ENCODE measurements around the gene SESN1. TPM values are rescaled to one million over a fixed set of nuclear protein-coding genes. Genes with fewer than 3 reads are reported as not detected.

SESN1 gene
- total RNA-seq, 1 experiment from 2014 or later, result 17.5 TPM

DNA sequence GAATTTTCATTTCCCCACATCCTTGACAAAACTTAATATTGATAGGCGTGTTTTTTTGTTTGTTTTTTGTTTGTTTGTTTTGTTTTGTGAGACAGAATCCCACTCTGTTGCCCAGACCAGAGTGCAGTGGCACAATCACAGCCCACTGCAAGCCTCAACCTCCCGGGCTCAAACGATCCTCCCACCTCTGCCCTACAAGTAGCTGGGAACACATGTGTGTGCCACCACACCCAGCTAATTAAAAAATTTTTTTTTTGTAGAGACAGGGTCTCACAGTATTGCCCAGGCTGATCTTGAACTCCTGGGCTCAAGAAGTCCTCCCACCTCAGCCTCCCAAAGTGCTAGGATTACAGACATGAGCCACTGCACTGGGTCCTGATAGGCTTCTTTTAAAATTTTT, 9.9 kb upstream of the SESN1 start:
- H3K23me2 ChIP-seq (ENCODE audit: insufficient read length, low read depth, low read length, poor library complexity, severe bottlenecking), result no peaks in the 10 kb centered on the region
- H3K4me1 Mint-ChIP-seq, result no peaks in the 10 kb centered on the region
- no peaks in the 10 kb centered on the region for H3K27me3 ChIP-seq (ENCODE audit: insufficient read depth, low read length)
- H4K8ac ChIP-seq (replicated peaks; ENCODE audit: insufficient read length, low read depth, low read length), result no peak overlapping the region
- TF ChIP-seq, protein P1, sequence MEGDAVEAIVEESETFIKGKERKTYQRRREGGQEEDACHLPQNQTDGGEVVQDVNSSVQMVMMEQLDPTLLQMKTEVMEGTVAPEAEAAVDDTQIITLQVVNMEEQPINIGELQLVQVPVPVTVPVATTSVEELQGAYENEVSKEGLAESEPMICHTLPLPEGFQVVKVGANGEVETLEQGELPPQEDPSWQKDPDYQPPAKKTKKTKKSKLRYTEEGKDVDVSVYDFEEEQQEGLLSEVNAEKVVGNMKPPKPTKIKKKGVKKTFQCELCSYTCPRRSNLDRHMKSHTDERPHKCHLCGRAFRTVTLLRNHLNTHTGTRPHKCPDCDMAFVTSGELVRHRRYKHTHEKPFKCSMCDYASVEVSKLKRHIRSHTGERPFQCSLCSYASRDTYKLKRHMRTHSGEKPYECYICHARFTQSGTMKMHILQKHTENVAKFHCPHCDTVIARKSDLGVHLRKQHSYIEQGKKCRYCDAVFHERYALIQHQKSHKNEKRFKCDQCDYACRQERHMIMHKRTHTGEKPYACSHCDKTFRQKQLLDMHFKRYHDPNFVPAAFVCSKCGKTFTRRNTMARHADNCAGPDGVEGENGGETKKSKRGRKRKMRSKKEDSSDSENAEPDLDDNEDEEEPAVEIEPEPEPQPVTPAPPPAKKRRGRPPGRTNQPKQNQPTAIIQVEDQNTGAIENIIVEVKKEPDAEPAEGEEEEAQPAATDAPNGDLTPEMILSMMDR (conservative IDR thresholded peaks at IDR 0.05), result no peak
- no peaks in the 10 kb centered on the region for H4K20me1 ChIP-seq (ENCODE audit: control insufficient read depth, insufficient read depth, insufficient read length)
- H3K9me3 Mint-ChIP-seq, result no peaks in the 10 kb centered on the region
- no peak overlapping the region for H2BK15ac ChIP-seq (ENCODE audit: low read depth, low read length)
- H2BK20ac ChIP-seq (ENCODE audit: low read depth, low read length, poor library complexity, severe bottlenecking), result no peak overlapping the region
- H3K4me3 Mint-ChIP-seq, result no peak overlapping the region
- peaks cover 0 to 4% (median under 1%) of the 10 kb centered on the region in 3 experiments; a peak in 1 of 7 replicates for H3K36me3 Mint-ChIP-seq (ENCODE audit: insufficient read depth in 1 of 3, low read depth in 3 of 3)
- no peaks in the 10 kb centered on the region for H3K27me3 Mint-ChIP-seq (ENCODE audit: low read depth)
- no peak overlapping the region for H3K23ac ChIP-seq (ENCODE audit: insufficient read length, low read depth, low read length)
- no peak overlapping the region for H3K9ac ChIP-seq (ENCODE audit: extremely low read depth, insufficient read length, low read length)
- no peak overlapping the region for H3T11ph ChIP-seq (ENCODE audit: low read length)
- no peak overlapping the region for H4K91ac ChIP-seq (ENCODE audit: insufficient read length, low read depth, low read length)
- no peak for DNase-seq
- no peak overlapping the region for H2BK12ac ChIP-seq (ENCODE audit: insufficient read length, low read depth, low read length)
- H3K79me2 ChIP-seq (ENCODE audit: insufficient read depth, low read length), result no peaks in the 10 kb centered on the region
- H3K4me2 ChIP-seq (ENCODE audit: insufficient read depth, insufficient read length, low read length), result no peak overlapping the region
- no peak overlapping the region for H3K27ac ChIP-seq (ENCODE audit: insufficient read length, low read depth, low read length)
- no peak overlapping the region for H3K4ac ChIP-seq (ENCODE audit: low read depth, low read length)
- no peaks in the 10 kb centered on the region for H3K79me1 ChIP-seq (ENCODE audit: insufficient read depth, low read depth, low read length, poor library complexity, severe bottlenecking)
- no peak overlapping the region for H3K18ac ChIP-seq (ENCODE audit: insufficient read length, low read depth, low read length)
- H2AFZ ChIP-seq (ENCODE audit: low read length), result no peak overlapping the region
- H3K56ac ChIP-seq (ENCODE audit: insufficient read length, low read depth, low read length), result no peak overlapping the region
- WGBS (ENCODE audit: extremely low coverage, insufficient read length, low lambda C conversion rate), result no CpG with 5 or more reads among the region's 3 CpGs
- no peak overlapping the region for H3K27ac Mint-ChIP-seq
- H3K9me3 ChIP-seq (ENCODE audit: control insufficient read depth, low read depth, low read length), result no peaks in the 10 kb centered on the region
- H3K4me1 ChIP-seq (ENCODE audit: insufficient read depth, low read length), result no peaks in the 10 kb centered on the region
- no peak overlapping the region for H2AK5ac ChIP-seq (ENCODE audit: insufficient read length, low read length)
- no peak overlapping the region for H4K5ac ChIP-seq (ENCODE audit: insufficient read length, low read depth, low read length)
- H2BK120ac ChIP-seq (ENCODE audit: low read depth, low read length, poor library complexity, severe bottlenecking), result no peak overlapping the region
- H2BK5ac ChIP-seq (ENCODE audit: insufficient read length, low read length), result no peak overlapping the region
- H3K14ac ChIP-seq (ENCODE audit: insufficient read depth, low read length), result no peak overlapping the region

Data from H9 (cell line).